Gastroesophageal sphincter (tissue), 3 donors: ENCODE data around the gene KCTD1.

Experiments
- EP300 ChIP-seq: sonication (generic); formaldehyde crosslinking; IDR thresholded peaks from one replicate; pipeline ENCODE4 v1.6.1; 2017; ENCODE audit warnings: antibody characterized with exemption, mild to moderate bottlenecking
- POLR2AphosphoS5 ChIP-seq: sonication (generic); formaldehyde crosslinking; IDR thresholded peaks from one replicate; pipeline ENCODE4 v1.6.1; 2017; ENCODE audit warnings: antibody characterized with exemption
- TF ChIP-seq, protein P1 (sequence below), 4 experiments: fragments of 200-600 bp in 2 of 4; fragments of 450-650 bp in 2 of 4; sonication (generic) in 1 of 4; IDR thresholded peaks; one replicate each; pipeline ENCODE4 v1.5.1; 2017 to 2019; ENCODE audit warnings: antibody characterized with exemption in 4 of 4, mild to moderate bottlenecking in 2 of 4, moderate library complexity in 2 of 4

DNA sequence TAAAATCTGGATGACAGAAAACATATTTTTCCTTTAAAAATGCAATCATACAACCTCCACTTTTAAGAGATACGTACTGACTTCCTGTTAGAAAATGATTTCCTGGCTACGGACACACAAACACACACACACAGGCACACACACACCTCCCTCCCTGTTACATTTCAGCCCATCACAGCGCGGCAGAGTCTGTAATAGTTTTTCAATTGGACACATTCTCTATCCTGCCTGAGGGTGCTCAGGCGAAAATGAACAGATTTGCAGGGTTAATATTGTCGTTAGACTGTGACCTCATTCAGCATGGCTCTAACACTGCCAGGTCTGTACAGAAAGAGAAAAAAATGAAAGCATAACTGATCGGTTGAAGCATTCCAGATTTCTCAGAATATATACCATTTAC, 45.0 kb downstream of the KCTD1 start:
- TF ChIP-seq, protein P1, sequence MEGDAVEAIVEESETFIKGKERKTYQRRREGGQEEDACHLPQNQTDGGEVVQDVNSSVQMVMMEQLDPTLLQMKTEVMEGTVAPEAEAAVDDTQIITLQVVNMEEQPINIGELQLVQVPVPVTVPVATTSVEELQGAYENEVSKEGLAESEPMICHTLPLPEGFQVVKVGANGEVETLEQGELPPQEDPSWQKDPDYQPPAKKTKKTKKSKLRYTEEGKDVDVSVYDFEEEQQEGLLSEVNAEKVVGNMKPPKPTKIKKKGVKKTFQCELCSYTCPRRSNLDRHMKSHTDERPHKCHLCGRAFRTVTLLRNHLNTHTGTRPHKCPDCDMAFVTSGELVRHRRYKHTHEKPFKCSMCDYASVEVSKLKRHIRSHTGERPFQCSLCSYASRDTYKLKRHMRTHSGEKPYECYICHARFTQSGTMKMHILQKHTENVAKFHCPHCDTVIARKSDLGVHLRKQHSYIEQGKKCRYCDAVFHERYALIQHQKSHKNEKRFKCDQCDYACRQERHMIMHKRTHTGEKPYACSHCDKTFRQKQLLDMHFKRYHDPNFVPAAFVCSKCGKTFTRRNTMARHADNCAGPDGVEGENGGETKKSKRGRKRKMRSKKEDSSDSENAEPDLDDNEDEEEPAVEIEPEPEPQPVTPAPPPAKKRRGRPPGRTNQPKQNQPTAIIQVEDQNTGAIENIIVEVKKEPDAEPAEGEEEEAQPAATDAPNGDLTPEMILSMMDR (IDR thresholded peaks at IDR 0.05) = no peak
- no peak for TF ChIP-seq EP300
- TF ChIP-seq POLR2AphosphoS5 = no peak
